Effector CD8-positive, alpha-beta T cell (primary cell): ENCODE measurements around the gene LMOD3.

Experiments used
- DNase-seq: peaks from one replicate; lab custom pipeline; 2025; lab: John Stamatoyannopoulos, UW

The LMOD3 gene

DNA sequence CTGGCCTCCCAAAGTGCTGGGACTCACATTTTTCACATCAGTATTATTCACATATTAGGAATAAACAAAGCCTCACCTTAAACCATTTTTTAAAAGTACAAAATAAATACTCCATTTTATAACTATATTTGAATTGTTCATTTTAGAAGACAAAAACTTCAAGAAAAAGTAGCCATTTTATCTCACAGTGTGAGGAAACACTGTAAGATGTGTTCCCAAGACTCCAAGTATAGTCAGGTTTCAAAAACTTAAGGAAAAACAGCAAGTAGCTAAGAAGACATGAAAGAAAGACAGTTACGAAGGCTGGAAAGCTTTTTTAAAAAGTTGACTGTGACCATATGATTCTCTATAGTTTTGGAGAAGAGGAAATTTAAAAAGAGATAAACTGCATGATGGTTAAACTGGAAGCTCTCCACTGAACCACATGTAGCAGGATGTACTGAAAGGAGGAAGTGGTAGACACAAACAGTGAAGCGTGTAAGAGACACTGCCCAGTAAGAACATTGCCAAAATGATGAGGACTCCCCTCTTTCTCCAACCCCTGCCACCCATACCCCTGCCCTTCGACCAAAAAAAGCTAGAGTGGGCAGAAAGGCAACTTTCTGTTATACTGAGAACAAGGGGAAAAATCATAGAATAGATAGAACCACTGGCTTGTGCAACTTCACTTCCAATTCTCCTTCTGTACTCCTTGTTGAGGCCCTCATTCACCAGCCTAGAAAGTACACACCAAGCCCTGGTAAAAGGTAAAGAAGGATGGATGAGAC is 64.0 kb downstream of the LMOD3 start:
- DNase-seq = no peak
